ENCODE results near the gene ASIC2. TPM values are rescaled to one million over a fixed set of nuclear protein-coding genes. Genes with fewer than 3 reads are reported as not detected.

ASIC2 gene
- total RNA-seq, 3 donors from 2014 or later: 0.84 to 4.6 (median 0.98) TPM

DNA sequence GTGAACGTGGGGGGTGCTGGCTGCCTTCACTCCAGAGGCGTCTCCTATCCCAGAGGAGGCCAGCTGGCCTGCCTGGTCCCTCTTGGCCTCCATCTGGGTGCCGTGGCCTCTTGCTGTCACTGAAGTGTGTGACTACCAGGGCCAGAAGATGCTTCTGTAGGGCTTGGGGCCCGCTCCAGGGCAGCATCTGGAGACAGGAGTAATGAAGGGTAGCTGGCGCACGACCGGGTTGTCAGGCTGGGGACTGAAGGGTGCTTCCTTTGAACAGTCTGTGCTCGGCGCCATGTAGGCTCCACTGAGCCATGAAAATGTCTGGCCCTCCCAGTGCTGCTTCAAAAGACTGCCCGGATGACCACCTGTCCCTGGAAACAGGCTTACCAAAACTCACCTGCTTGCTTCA, 31.3 kb downstream of the ASIC2 start:
- no peak for ATAC-seq

DNA sequence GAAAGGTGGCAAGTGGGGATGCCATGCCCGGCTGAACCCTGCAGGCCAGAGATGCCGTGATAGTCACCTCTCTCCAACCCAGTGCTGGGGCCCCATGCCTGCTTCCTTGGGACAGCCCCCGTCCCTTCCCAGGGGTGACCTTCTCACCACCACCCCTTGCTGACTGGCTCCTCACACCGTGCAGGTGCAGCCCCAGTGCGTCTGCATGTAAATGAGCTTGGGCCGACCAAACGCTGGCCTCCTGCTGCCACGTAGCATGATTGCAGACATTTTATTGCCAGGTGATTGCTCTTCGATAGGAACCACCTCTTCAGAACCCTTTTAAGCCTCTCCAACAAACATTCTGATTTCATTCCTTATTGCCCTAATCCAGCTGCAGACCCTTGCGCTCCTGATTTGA, 32.5 kb downstream of the ASIC2 start:
- peak; percentile 90 for ATAC-seq
- peak; percentile 59 to 68 (median 62) for DNase-seq

More for the DNA sequence above, 31.3 kb downstream of the ASIC2 start:
- TF ChIP-seq, protein P1, sequence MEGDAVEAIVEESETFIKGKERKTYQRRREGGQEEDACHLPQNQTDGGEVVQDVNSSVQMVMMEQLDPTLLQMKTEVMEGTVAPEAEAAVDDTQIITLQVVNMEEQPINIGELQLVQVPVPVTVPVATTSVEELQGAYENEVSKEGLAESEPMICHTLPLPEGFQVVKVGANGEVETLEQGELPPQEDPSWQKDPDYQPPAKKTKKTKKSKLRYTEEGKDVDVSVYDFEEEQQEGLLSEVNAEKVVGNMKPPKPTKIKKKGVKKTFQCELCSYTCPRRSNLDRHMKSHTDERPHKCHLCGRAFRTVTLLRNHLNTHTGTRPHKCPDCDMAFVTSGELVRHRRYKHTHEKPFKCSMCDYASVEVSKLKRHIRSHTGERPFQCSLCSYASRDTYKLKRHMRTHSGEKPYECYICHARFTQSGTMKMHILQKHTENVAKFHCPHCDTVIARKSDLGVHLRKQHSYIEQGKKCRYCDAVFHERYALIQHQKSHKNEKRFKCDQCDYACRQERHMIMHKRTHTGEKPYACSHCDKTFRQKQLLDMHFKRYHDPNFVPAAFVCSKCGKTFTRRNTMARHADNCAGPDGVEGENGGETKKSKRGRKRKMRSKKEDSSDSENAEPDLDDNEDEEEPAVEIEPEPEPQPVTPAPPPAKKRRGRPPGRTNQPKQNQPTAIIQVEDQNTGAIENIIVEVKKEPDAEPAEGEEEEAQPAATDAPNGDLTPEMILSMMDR (IDR thresholded peaks at IDR 0.05): no peak
- Histone ChIP-seq H3K4me1 (ENCODE audit: low read depth) (peaks cover 3% of the 10 kb centered on the region), H3K36me3 (ENCODE audit: low read depth) (no peaks in the 10 kb centered on the region), H3K9me3 (no peaks in the 10 kb centered on the region), H3K4me3 (no peak overlapping the region)
- intact Hi-C loops (cut with DNase I, micrococcal nuclease): no loop called here
- peak in 1 of 3 donors; percentile 40 for DNase-seq

DNA sequence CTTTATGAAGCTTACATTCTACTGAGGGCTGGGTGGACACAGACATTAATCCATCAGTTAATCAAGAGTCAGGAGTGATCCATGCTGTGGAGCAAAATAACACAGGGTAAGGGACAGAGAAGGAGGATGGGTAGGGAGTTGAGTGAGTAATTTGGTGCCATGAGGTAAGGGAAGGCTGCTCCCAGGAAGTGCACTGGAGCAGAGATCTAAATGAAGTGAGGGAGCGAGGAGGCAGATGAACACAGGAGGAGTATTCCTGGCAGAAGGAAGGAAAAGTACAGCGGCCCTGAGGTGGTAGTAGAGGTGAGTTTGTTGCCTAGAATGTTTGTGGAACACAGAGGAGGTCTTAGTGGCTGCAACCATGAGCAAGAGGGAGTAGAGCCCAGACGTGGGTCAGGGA, 34.8 kb downstream of the ASIC2 start:
- Histone ChIP-seq H3K9me3 (no peaks in the 10 kb centered on the region), H3K4me1 (ENCODE audit: low read depth) (peaks cover 3% of the 10 kb centered on the region), H3K36me3 (ENCODE audit: low read depth) (no peaks in the 10 kb centered on the region), H3K4me3 (no peak overlapping the region)
- ATAC-seq (no peak), DNase-seq (no peak)
- intact Hi-C loops (cut with DNase I, micrococcal nuclease): no loop called here
- TF ChIP-seq, protein P1 (IDR thresholded peaks at IDR 0.05): no peak

More for the DNA sequence above, 32.5 kb downstream of the ASIC2 start:
- Histone ChIP-seq H3K4me1 (ENCODE audit: low read depth) (peaks cover 3% of the 10 kb centered on the region), H3K9me3 (no peaks in the 10 kb centered on the region), H3K4me3 (no peak overlapping the region), H3K36me3 (ENCODE audit: low read depth) (no peaks in the 10 kb centered on the region)
- TF ChIP-seq, protein P1 (IDR thresholded peaks at IDR 0.05): no peak
- intact Hi-C loops (cut with DNase I, micrococcal nuclease): no loop called here

DNA sequence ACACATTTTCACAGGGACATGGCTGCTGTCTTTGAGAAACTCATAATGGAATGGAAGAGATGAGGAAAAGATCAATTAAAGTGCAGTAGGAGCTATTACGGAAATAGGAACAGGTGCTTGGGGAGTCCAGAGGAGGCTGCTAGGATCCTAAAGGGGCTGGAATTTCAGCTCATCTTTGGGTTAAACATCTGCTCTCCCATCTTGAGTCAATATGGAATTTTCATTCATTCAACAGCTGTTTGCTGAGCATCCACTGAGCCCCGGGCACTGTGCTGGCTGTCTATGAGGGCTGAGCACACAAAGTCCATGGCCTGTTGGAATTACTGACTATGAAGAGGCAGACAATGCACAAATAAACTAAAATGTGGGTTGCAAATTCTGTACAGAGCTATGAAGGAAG, 47.9 kb downstream of the ASIC2 start:
- DNase-seq: no peak
- TF ChIP-seq, protein P1 (IDR thresholded peaks at IDR 0.05): no peak
- no peaks in the 10 kb centered on the region for H3K4me1 ChIP-seq (ENCODE audit: low read depth)
- H3K4me3 ChIP-seq: no peak overlapping the region
- H3K36me3 ChIP-seq (ENCODE audit: low read depth): no peaks in the 10 kb centered on the region
- no peaks in the 10 kb centered on the region for H3K9me3 ChIP-seq
- intact Hi-C loops (cut with DNase I, micrococcal nuclease): no loop called here
- ATAC-seq: no peak

DNA sequence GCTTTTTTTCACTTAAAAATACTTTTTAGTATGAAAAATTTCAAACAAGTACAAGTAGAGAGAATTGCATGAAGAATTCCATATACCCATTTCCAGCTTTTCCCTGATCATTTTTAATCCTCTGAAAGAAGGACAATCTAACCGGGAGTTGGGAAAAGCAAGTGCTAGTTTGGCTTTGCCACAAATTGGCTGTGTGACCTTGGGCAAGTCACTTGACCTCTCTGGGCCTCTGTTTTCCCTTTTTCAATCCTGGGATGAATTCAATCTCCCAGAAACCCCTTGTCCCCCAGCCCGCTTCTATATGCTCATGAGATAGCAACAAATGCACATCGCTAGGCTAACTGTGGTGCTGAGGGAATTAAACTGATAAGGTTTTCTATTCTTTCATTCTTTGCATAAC, 49.4 kb downstream of the ASIC2 start:
- Histone ChIP-seq H3K4me1 (ENCODE audit: low read depth) (no peaks in the 10 kb centered on the region), H3K36me3 (ENCODE audit: low read depth) (no peaks in the 10 kb centered on the region), H3K9me3 (no peaks in the 10 kb centered on the region), H3K4me3 (no peak overlapping the region)
- ATAC-seq (no peak), DNase-seq (no peak)
- intact Hi-C loops (cut with DNase I, micrococcal nuclease): no loop called here
- TF ChIP-seq, protein P1 (IDR thresholded peaks at IDR 0.05): no peak

Data from mucosa of descending colon (tissue), 3 donors.